Cardiac muscle cell (in vitro differentiated cells and primary cell): ENCODE data around the gene METTL15. TPM values are rescaled to one million over a fixed set of nuclear protein-coding genes. Genes with fewer than 3 reads are reported as not detected.
"Not testable (repeated sequence)": the region's sequence is repeated elsewhere in the genome, so short reads cannot be mapped to it uniquely, and the experiment has no call there.

Source experiments
- DNase-seq, 2 donors: peaks; one replicate each; pipeline versions ENCODE4 v3.0.0 to v3.0.0-alpha.2; 2010 to 2017; ENCODE audit warnings: low read depth in 1 of 2, low spot score in 1 of 2
- H3K27ac ChIP-seq: fragments of 200-600 bp; sonication (generic); 2 replicates; pipeline ENCODE4 v1.5.1; 2016
- H3K27me3 ChIP-seq: fragments of 200-600 bp; sonication (generic); 2 replicates; pipeline ENCODE4 v1.6.0; 2016; ENCODE audit warnings: control low read depth
- H3K36me3 ChIP-seq: fragments of 200-600 bp; sonication (generic); 2 replicates; pipeline ENCODE4 v1.5.1; 2016; ENCODE audit warnings: control low read depth
- H3K4me1 ChIP-seq: fragments of 200-600 bp; sonication (generic); 2 replicates; pipeline ENCODE4 v1.8.1; 2017; ENCODE audit warnings: low read depth, mild to moderate bottlenecking, mixed run types
- H3K4me3 ChIP-seq: fragments of 200-600 bp; sonication (generic); 2 replicates; pipeline ENCODE4 v1.5.1; 2016; ENCODE audit warnings: mild to moderate bottlenecking
- H3K9me3 ChIP-seq: fragments of 200-600 bp; sonication (generic); 2 replicates; pipeline ENCODE4 v1.5.1; 2017; ENCODE audit warnings: low read depth, mild to moderate bottlenecking, control low read depth
- CTCF ChIP-seq: IDR thresholded peaks from 2 replicates; pipeline ENCODE4 v1.5.1; 2012; ENCODE audit warnings: low read depth, mild to moderate bottlenecking, low read length
- polyA plus RNA-seq: library from polyadenylated mRNA; unstranded; fragments of >200 nt; fragmentation: Nextera tagmentation; extraction: Ambion mirVana; gene quantifications from 2 replicates; pipeline ENCODE4 v1.2.1, GENCODE V29; 2016
- total RNA-seq: library from RNA; depleted of rRNA; stranded (reverse); fragments of >200 nt; gene quantifications from 2 replicates; pipeline ENCODE4 v1.2.3, GENCODE V29; 2016

Gene METTL15
- total and polyA plus RNA-seq, 2 experiments from 2014 or later, result 13.2 to 15.3 TPM

GRCh38 chr11:28169816-28170215 lies 61.6 kb downstream of the METTL15 start:
- no peaks in the 10 kb centered on the region for H3K9me3 ChIP-seq
- no peak overlapping the region for H3K27ac ChIP-seq
- DNase-seq, result peak in 1 of 2 donors; percentile 49
- no peaks in the 10 kb centered on the region for H3K27me3 ChIP-seq
- no peak overlapping the region for H3K4me3 ChIP-seq
- H3K36me3 ChIP-seq, result no peaks in the 10 kb centered on the region
- TF ChIP-seq CTCF, result no peak
- no peaks in the 10 kb centered on the region for H3K4me1 ChIP-seq

GRCh38 chr11:28170759-28171158 lies 62.6 kb downstream of the METTL15 start:
- no peaks in the 10 kb centered on the region for H3K27me3 ChIP-seq
- no peaks in the 10 kb centered on the region for H3K36me3 ChIP-seq
- H3K4me3 ChIP-seq, result no peak overlapping the region
- H3K4me1 ChIP-seq, result no peaks in the 10 kb centered on the region
- TF ChIP-seq CTCF, result no peak
- no peak overlapping the region for H3K27ac ChIP-seq
- H3K9me3 ChIP-seq, result no peaks in the 10 kb centered on the region
- no peak for DNase-seq

- DNase-seq, result no peak
- no peak overlapping the region for H3K4me3 ChIP-seq
- H3K27me3 ChIP-seq, result no peaks in the 10 kb centered on the region
- no peaks in the 10 kb centered on the region for H3K9me3 ChIP-seq
- H3K36me3 ChIP-seq, result no peaks in the 10 kb centered on the region
- H3K4me1 ChIP-seq, result no peaks in the 10 kb centered on the region
- TF ChIP-seq CTCF, result no peak
- H3K27ac ChIP-seq, result no peak overlapping the region
These were observed 68.2 kb downstream of the METTL15 start for GRCh38 chr11:28176351-28176750.

GRCh38 chr11:28195449-28195848 lies 87.3 kb downstream of the METTL15 start:
- Histone ChIP-seq H3K4me3 (no peak overlapping the region), H3K27me3 (no peaks in the 10 kb centered on the region), H3K9me3 (no peaks in the 10 kb centered on the region), H3K4me1 (peaks cover 9% of the 10 kb centered on the region), H3K27ac (no peak overlapping the region), H3K36me3 (no peaks in the 10 kb centered on the region)
- no peak for DNase-seq
- TF ChIP-seq CTCF, result no peak

- H3K36me3 ChIP-seq, result peaks cover 8% of the 10 kb centered on the region
- no peak overlapping the region for H3K4me3 ChIP-seq
- no peak overlapping the region for H3K27ac ChIP-seq
- H3K4me1 ChIP-seq, result no peaks in the 10 kb centered on the region
- DNase-seq, result no peak
- no peaks in the 10 kb centered on the region for H3K27me3 ChIP-seq
- H3K9me3 ChIP-seq, result no peaks in the 10 kb centered on the region
- TF ChIP-seq CTCF, result no peak
These were observed 101.7 kb downstream of the METTL15 start for GRCh38 chr11:28209906-28210305.

GRCh38 chr11:28222063-28222462 lies 113.9 kb downstream of the METTL15 start:
- H3K27ac ChIP-seq, H3K9me3 ChIP-seq, H3K4me1 ChIP-seq, H3K4me3 ChIP-seq, H3K36me3 ChIP-seq, DNase-seq, H3K27me3 ChIP-seq: not testable (repeated sequence)
